H1 (cell line): Measurements from ENCODE around the gene SLC7A8.

Experiments used
- BRCA1 ChIP-seq: IDR thresholded peaks from 2 replicates; pipeline ENCODE4 v1.6.1; 2012; ENCODE audit warnings: low read depth, low read length, improper control_type of control experiment
- CEBPB ChIP-seq: IDR thresholded peaks from 2 replicates; pipeline ENCODE4 v1.6.1; 2012; ENCODE audit warnings: low read depth, low read length
- JUN ChIP-seq: IDR thresholded peaks from 2 replicates; pipeline ENCODE4 v1.6.1; 2011; ENCODE audit warnings: low read depth, mild to moderate bottlenecking, improper control_type of control experiment, low read length
- NRF1 ChIP-seq: IDR thresholded peaks from 2 replicates; pipeline ENCODE4 v1.6.1; 2011; ENCODE audit warnings: mild to moderate bottlenecking, low read depth, low read length, improper control_type of control experiment
- SIN3A ChIP-seq, 2 experiments: IDR thresholded peaks in 1 of 2; conservative IDR thresholded peaks in 1 of 2; 2 replicates each; pipeline ENCODE4 v1.6.1; 2011 to 2012; ENCODE audit warnings: low read length in 2 of 2, improper control_type of control experiment in 1 of 2, low read depth in 1 of 2, mild to moderate bottlenecking in 1 of 2
- TAF1 ChIP-seq: IDR thresholded peaks from 2 replicates; pipeline ENCODE4 v1.6.1; 2011; ENCODE audit warnings: mild to moderate bottlenecking, low read depth, low read length
- TF ChIP-seq, protein P1 (sequence below), 3 experiments: IDR thresholded peaks; 1 replicate in 2 of 3; 2 replicates in 1 of 3; pipeline versions ENCODE4 v1.5.1 to v1.6.1; 2011; ENCODE audit warnings: low read length in 3 of 3, mild to moderate bottlenecking in 3 of 3, inconsistent platforms in 2 of 3, low read depth in 1 of 3, moderate library complexity in 1 of 3; ENCODE audit not compliant: insufficient read depth in 1 of 3; ENCODE audit errors: control extremely low read depth in 1 of 3

DNA sequence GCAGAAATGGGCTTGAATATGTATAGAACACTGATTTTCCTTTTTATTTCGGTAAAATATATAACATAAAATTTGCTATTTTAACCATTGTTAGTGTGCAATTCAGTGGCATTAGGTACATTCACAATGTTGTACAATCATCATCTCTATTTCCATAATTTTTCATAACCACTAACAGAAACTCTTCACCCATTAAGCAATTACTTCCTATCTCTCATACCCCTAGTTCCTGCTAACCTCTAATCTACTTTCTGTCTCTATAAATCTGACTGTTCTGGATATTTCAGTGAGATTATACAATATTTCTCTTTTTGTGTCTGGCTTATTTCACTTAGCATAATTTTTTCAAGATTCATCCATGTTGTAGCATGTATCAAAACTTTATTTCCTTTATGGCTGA, 45.4 kb upstream of the SLC7A8 start:
- TF ChIP-seq NRF1 (no peak), CEBPB (no peak), TAF1 (no peak), JUN (no peak), SIN3A (conservative IDR thresholded peaks at IDR 0.05 in 1 of 2, IDR thresholded peaks at IDR 0.05 in 1 of 2; ENCODE audit: low read depth in 1 of 2, low read length in 2 of 2) (no peak), BRCA1 (no peak)
- TF ChIP-seq, protein P1, sequence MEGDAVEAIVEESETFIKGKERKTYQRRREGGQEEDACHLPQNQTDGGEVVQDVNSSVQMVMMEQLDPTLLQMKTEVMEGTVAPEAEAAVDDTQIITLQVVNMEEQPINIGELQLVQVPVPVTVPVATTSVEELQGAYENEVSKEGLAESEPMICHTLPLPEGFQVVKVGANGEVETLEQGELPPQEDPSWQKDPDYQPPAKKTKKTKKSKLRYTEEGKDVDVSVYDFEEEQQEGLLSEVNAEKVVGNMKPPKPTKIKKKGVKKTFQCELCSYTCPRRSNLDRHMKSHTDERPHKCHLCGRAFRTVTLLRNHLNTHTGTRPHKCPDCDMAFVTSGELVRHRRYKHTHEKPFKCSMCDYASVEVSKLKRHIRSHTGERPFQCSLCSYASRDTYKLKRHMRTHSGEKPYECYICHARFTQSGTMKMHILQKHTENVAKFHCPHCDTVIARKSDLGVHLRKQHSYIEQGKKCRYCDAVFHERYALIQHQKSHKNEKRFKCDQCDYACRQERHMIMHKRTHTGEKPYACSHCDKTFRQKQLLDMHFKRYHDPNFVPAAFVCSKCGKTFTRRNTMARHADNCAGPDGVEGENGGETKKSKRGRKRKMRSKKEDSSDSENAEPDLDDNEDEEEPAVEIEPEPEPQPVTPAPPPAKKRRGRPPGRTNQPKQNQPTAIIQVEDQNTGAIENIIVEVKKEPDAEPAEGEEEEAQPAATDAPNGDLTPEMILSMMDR (IDR thresholded peaks at IDR 0.05; ENCODE audit: control extremely low read depth in 1 of 3, insufficient read depth in 1 of 3, low read depth in 1 of 3, low read length in 3 of 3) = no peak
